SK-N-SH treated with all-trans-retinoic acid at 6 μM for 48 hours (cell line): ENCODE data around the gene EFCAB13.

Experiments
- CSRNP3 ChIP-seq: fragments of 250-450 bp; sonication (Bioruptor Pico); IDR thresholded peaks from 2 replicates; pipeline ENCODE4 v1.5.1; 2021; ENCODE audit warnings: mild to moderate bottlenecking, moderate library complexity
- GLIS3 ChIP-seq: fragments of 250-450 bp; sonication (Bioruptor Pico); IDR thresholded peaks from 2 replicates; pipeline ENCODE4 v1.5.0; 2020; ENCODE audit warnings: mild to moderate bottlenecking, moderate library complexity
- PATZ1 ChIP-seq: fragments of 250-450 bp; sonication (Bioruptor Pico); IDR thresholded peaks from 2 replicates; pipeline ENCODE4 v1.8.0; 2020; ENCODE audit warnings: mild to moderate bottlenecking, moderate library complexity, borderline replicate concordance
- PPARA ChIP-seq: fragments of 250-450 bp; sonication (Bioruptor Pico); IDR thresholded peaks from 2 replicates; pipeline ENCODE4 v1.5.0; 2020; ENCODE audit warnings: mild to moderate bottlenecking, borderline replicate concordance
- RARB ChIP-seq: fragments of 250-450 bp; sonication (Bioruptor Pico); IDR thresholded peaks from 2 replicates; pipeline ENCODE4 v1.8.0; 2021; ENCODE audit warnings: mild to moderate bottlenecking, moderate library complexity
- SNAI2 ChIP-seq: fragments of 250-450 bp; sonication (Bioruptor Pico); IDR thresholded peaks from 2 replicates; pipeline ENCODE4 v1.5.0; 2020; ENCODE audit warnings: mild to moderate bottlenecking, moderate library complexity
- TCF4 ChIP-seq: fragments of 250-450 bp; sonication (Bioruptor Pico); IDR thresholded peaks from 2 replicates; pipeline ENCODE4 v1.8.0; 2021; ENCODE audit warnings: mild to moderate bottlenecking, moderate library complexity, borderline replicate concordance
- TOX ChIP-seq: fragments of 250-450 bp; sonication (Bioruptor Pico); IDR thresholded peaks from 2 replicates; pipeline ENCODE4 v1.8.0; 2021; ENCODE audit warnings: mild to moderate bottlenecking, moderate library complexity, borderline replicate concordance
- TSHZ2 ChIP-seq: fragments of 250-450 bp; sonication (Bioruptor Pico); IDR thresholded peaks from 2 replicates; pipeline ENCODE4 v1.5.0; 2020; ENCODE audit warnings: mild to moderate bottlenecking, moderate library complexity
- ZFP3 ChIP-seq: fragments of 250-450 bp; sonication (Bioruptor Pico); IDR thresholded peaks from 2 replicates; pipeline ENCODE4 v1.5.0; 2020; ENCODE audit warnings: mild to moderate bottlenecking, moderate library complexity
- ZNF565 ChIP-seq: fragments of 450-650 bp; formaldehyde crosslinking; conservative IDR thresholded peaks from 2 replicates; pipeline ENCODE4 v1.5.0; 2020; ENCODE audit warnings: low read depth, mild to moderate bottlenecking, moderate library complexity
- ZNF8 ChIP-seq: fragments of 450-650 bp; formaldehyde crosslinking; IDR thresholded peaks from 2 replicates; pipeline ENCODE4 v1.5.0; 2020; ENCODE audit warnings: mild to moderate bottlenecking, moderate library complexity

DNA sequence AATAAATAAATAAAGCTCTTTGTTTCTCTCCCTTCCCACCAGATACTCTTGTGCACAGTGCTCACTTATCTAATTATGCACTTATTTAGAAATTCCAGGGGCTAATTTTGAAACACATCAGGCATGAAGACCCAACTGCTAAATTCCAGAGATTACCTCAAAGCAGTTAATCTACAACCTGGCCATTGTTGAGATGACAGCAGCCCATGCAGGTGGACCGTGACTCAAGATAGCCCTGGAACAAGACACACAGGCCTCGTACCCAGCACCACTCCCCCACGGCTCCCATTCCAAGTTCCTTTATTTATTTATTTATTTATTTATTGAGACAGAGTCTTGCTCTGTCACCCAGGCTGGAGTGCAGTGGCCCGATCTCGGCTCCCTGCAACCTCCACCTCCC is 147.1 kb downstream of the EFCAB13 start:
- TF ChIP-seq PPARA (CRISPR knock-in tag): no peak
- TF ChIP-seq GLIS3: no peak
- no peak for TF ChIP-seq SNAI2 (CRISPR knock-in tag)
- no peak for TF ChIP-seq TOX (CRISPR knock-in tag)
- no peak for TF ChIP-seq TSHZ2 (CRISPR knock-in tag)
- TF ChIP-seq ZFP3 (CRISPR knock-in tag): no peak
- no peak for TF ChIP-seq ZNF565 (CRISPR knock-in tag)
- no peak for TF ChIP-seq PATZ1
- no peak for TF ChIP-seq ZNF8 (CRISPR knock-in tag)
- TF ChIP-seq RARB (CRISPR knock-in tag): no peak
- TF ChIP-seq TCF4 (CRISPR knock-in tag): no peak
- no peak for TF ChIP-seq CSRNP3 (CRISPR knock-in tag)
